Stimulated activated naive CD8-positive, alpha-beta T cell treated with anti-CD3 and anti-CD28 coated beads, Interleukin-15, Interleukin-2, amounts not matched to agents 100 U/mL and 50 U/mL, for 24 hours (primary cell): ENCODE results near the gene SPDYE8.
A peak's percentile ranks its signal among the peaks of the same experiment; 100 is the strongest.
"Not testable (repeated sequence)": the region's sequence is repeated elsewhere in the genome, so short reads cannot be mapped to it uniquely, and the experiment has no call there.

Experiments used
- ATAC-seq: fragments of 150-1000 bp; cut with Tn5 transposase; one replicate; pipeline ENCODE4 v1.10.0; 2021
- DNase-seq: peaks from one replicate; pipeline ENCODE4 v3.0.0; 2021

The SPDYE8 gene, protein sequence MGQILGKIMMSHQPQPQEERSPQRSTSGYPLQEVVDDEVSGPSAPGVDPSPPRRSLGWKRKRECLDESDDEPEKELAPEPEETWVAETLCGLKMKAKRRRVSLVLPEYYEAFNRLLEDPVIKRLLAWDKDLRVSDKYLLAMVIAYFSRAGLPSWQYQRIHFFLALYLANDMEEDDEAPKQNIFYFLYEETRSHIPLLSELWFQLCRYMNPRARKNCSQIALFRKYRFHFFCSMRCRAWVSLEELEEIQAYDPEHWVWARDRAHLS

DNA sequence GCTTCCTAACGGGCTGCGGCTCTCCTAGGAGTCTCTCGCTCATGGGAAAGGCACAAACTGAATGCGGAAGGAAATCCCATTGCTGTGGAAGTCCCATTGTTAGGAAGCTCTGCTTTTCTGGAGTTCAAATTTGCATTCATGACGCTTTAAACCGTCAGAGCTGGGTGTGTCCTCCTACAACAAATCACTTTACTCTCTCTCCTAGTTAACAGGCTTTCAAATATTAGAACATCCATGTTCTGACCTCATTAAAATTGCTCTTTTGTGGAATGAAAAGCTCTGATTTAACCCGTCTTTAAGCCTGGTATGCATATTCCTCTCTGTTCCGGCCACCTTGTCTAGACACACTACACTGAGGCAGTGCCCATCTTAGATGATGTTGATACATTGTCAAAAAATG is at the start of gene SPDYE8:
SPDYE8 (minus strand) TSS at position 101 of the 400 bp plus-strand sequence. CDS start 1,800 bp downstream, outside the sequence.
- DNase-seq, ATAC-seq: not testable (repeated sequence)

DNA sequence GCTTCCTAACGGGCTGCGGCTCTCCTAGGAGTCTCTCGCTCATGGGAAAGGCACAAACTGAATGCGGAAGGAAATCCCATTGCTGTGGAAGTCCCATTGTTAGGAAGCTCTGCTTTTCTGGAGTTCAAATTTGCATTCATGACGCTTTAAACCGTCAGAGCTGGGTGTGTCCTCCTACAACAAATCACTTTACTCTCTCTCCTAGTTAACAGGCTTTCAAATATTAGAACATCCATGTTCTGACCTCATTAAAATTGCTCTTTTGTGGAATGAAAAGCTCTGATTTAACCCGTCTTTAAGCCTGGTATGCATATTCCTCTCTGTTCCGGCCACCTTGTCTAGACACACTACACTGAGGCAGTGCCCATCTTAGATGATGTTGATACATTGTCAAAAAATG is 28.2 kb upstream of the SPDYE8 start, which contains the start of gene SPDYE11:
SPDYE11 (minus strand) TSS at position 101 of the 400 bp plus-strand sequence. CDS start 1,800 bp downstream, outside the sequence.
- DNase-seq, ATAC-seq: not testable (repeated sequence)

- not testable (repeated sequence) for ATAC-seq
- peak; percentile 5 for DNase-seq
Measured at GRCh38 chr7:73006491-73006890, 23.1 kb downstream of the SPDYE8 start.

GRCh38 chr7:73005693-73006447 is 23.7 kb downstream of the SPDYE8 start:
- ATAC-seq, result peak; percentile 92
- DNase-seq, result peak; percentile 91

- ATAC-seq (peak; percentile 94), DNase-seq (peak; percentile 83)
Measured at GRCh38 chr7:73005356-73005692, 24.2 kb downstream of the SPDYE8 start.

DNA sequence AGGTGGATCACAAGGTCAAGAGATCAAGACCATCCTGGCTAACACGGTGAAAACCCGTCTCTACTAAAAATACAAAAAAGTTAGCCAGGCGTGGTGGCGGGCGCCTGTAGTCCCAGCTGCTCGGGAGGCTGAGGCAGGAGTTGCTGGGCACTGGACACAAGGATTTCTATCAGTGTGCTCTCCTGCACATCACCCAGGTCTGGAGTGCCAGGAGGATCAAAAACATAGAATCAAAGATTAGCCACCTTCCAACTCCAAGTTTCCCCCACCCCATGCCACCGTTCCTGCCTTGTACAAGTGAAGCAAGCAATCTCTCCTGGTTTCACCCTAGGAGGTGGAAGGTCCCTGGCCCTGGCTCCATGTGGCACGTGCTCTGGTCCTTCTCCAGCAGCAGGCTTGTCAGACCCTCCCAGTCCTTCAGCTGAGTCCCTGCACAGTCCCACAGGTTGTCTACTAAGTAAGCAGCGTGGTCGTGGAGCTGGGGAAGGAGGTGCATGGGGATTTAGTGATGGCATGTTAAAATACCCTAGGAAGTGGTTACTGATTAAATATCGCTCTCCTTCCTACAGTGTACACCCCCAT is 31.6 kb downstream of the SPDYE8 start:
- DNase-seq, ATAC-seq: not testable (repeated sequence)

DNA sequence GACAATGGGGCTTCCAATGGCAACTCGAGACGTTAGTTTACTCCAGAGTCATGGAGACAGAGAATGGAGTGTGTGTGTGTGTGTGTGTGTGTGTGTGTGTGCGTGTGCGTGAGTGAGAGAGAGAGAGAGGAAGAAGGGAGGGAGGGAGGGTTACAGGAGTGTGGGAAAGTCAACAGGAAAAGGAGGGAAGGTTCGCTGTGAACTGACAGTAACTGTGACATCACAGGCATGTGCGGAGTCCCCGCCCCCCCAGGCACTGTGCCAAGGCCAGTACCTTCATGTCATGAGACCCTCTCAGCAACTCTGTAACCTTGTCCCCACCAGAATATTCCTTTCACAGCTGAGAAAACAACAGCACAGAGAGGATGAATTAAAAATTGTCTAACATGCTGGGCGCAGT is 32.1 kb downstream of the SPDYE8 start:
- not testable (repeated sequence) for ATAC-seq

GRCh38 chr7:72995484-72995883 is 34.1 kb downstream of the SPDYE8 start:
- DNase-seq, ATAC-seq: not testable (repeated sequence)

More for the DNA sequence above, 32.1 kb downstream of the SPDYE8 start:
- DNase-seq, result not testable (repeated sequence)

- not testable (repeated sequence) for DNase-seq
- ATAC-seq, result peak; percentile 57
Measured at GRCh38 chr7:72990146-72990913, 39.2 kb downstream of the SPDYE8 start.

GRCh38 chr7:72982084-72982483 is 47.5 kb downstream of the SPDYE8 start:
- ATAC-seq, DNase-seq: not testable (repeated sequence)

DNA sequence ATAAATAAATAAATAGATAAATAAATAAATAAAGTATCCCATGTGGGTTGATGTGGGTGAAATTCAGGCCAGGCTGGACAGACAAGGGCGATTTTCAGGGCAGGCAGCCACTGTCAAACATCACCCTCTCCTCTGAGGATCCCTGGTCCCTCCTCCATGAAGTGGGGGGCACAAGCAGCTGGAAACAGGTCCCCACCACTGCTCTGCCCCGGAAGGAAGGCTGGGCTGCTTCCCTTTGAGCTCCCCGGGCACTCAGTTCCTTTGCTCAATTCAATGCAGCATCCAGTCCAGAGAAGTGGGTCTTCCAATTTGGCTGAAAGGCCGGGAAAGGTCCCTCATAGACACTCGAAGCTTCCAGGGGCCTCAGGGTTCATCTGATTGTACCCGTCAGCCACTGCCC is 49.2 kb downstream of the SPDYE8 start:
- ATAC-seq, result not testable (repeated sequence)

GRCh38 chr7:72976434-72976833 is 53.1 kb downstream of the SPDYE8 start:
- not testable (repeated sequence) for ATAC-seq, DNase-seq

More for the DNA sequence above, 49.2 kb downstream of the SPDYE8 start:
- DNase-seq, result not testable (repeated sequence)

DNA sequence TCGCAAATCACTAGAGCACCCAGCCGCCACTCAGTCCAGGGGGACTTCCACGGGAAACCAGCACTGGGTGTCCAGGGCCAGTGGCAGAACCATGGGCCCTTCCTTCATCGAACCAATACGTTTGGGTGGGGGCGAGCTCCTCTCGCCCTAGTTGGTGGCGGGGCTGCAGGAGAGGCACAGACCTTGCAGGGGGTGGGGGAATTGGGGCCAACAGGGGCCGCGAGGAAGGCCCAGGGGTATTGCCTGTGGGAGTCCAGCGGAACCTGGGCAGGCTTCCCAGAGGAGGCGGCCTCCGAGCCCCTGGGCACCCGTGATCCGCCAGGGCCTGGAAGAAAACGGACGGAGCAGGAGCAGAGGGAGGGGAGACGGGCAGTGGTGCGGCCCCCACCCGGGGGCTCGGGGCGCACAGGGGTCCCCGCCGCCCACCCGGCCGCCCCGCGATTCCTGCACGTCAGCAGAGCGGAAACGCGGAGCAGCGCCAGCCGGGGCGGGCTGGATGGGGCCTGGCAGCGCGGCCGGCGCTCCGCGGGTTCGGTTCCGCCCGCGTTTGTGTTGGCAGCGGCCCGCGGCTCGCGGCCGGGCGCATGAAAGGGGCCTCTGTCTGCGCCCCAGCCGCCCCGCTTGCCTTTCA is 53.8 kb downstream of the SPDYE8 start:
- not testable (repeated sequence) for DNase-seq, ATAC-seq

- DNase-seq, ATAC-seq: not testable (repeated sequence)
Measured at GRCh38 chr7:72974781-72975180, 54.8 kb downstream of the SPDYE8 start.

- not testable (repeated sequence) for DNase-seq, ATAC-seq
Measured at GRCh38 chr7:72971505-72971904, 58.1 kb downstream of the SPDYE8 start.
